ENCODE results near the gene SHISA7.
A peak's percentile ranks its signal among the peaks of the same experiment; 100 is the strongest.

The SHISA7 gene

GRCh38 chr19:55487924-55488687 lies 45.0 kb upstream of the SHISA7 start, which contains the start of gene SSC5D:
TSS of gene SSC5D (plus strand) at chr19:55488436. CDS start at chr19:55488590, 154 bp downstream.
- DNase-seq (ENCODE audit: low spot score), result no peak
- TF ChIP-seq CTCF (IDR thresholded peaks at IDR 0.05; ENCODE audit: extremely low read depth, missing control alignments), result no peak

GRCh38 chr19:55486971-55487923 lies 44.1 kb upstream of the SHISA7 start:
- no peak for TF ChIP-seq CTCF (IDR thresholded peaks at IDR 0.05; ENCODE audit: extremely low read depth, missing control alignments)
- DNase-seq (ENCODE audit: low spot score), result peak; percentile 49

- DNase-seq (ENCODE audit: low spot score), result peak; percentile 51
- TF ChIP-seq CTCF (IDR thresholded peaks at IDR 0.05; ENCODE audit: extremely low read depth, missing control alignments), result no peak
These were observed 43.2 kb upstream of the SHISA7 start for GRCh38 chr19:55486043-55486970.

GRCh38 chr19:55485439-55486011 lies 42.4 kb upstream of the SHISA7 start:
- no peak for TF ChIP-seq CTCF (IDR thresholded peaks at IDR 0.05; ENCODE audit: extremely low read depth, missing control alignments)
- DNase-seq (ENCODE audit: low spot score), result peak; percentile 42

- peak; percentile 96 for DNase-seq (ENCODE audit: low spot score)
- no peak for TF ChIP-seq CTCF (IDR thresholded peaks at IDR 0.05; ENCODE audit: extremely low read depth, missing control alignments)
These were observed 41.7 kb upstream of the SHISA7 start, which contains the start of gene NAT14 for GRCh38 chr19:55484593-55485438. TSS of gene NAT14 (plus strand) at chr19:55485188. CDS start at chr19:55485709, 521 bp downstream.
